Osteoblast (primary cell): ENCODE measurements around the gene PKP1. TPM values are rescaled to one million over a fixed set of nuclear protein-coding genes. Genes with fewer than 3 reads are reported as not detected.

ENCODE experiments used
- DNase-seq: peaks from one replicate; pipeline ENCODE4 v3.0.0; 2011; ENCODE audit warnings: low spot score, mixed read lengths; ENCODE audit not compliant: insufficient read length; ENCODE audit errors: missing footprints
- H2AFZ ChIP-seq: 2 replicates; pipeline ENCODE4 v1.6.0; 2011; ENCODE audit warnings: mild to moderate bottlenecking, low read length
- H3K27ac ChIP-seq: 2 replicates; pipeline ENCODE4 v1.5.1; 2011; ENCODE audit warnings: mild to moderate bottlenecking, low read depth, low read length, moderate library complexity
- H3K27me3 ChIP-seq: 2 replicates; pipeline ENCODE4 v1.6.0; 2012; ENCODE audit warnings: mild to moderate bottlenecking, control low read depth, inconsistent platforms, low read length, moderate library complexity; ENCODE audit not compliant: insufficient read depth
- H3K36me3 ChIP-seq: 2 replicates; pipeline ENCODE4 v1.5.1; 2011; ENCODE audit warnings: mild to moderate bottlenecking, low read length, control low read depth, moderate library complexity; ENCODE audit not compliant: insufficient read depth
- H3K4me1 ChIP-seq: 2 replicates; pipeline ENCODE4 v1.5.1; 2011; ENCODE audit warnings: mild to moderate bottlenecking, low read length, control low read depth, moderate library complexity; ENCODE audit not compliant: insufficient read depth
- H3K4me2 ChIP-seq: 2 replicates; pipeline ENCODE4 v1.6.0; 2011; ENCODE audit warnings: mild to moderate bottlenecking, low read length; ENCODE audit not compliant: insufficient read depth
- H3K4me3 ChIP-seq: fragments of 200-600 bp; sonication (generic); 3 replicates; pipeline ENCODE4 v1.5.1; 2012; ENCODE audit warnings: mild to moderate bottlenecking, low read length, inconsistent platforms; ENCODE audit not compliant: insufficient read depth
- H3K79me2 ChIP-seq: 2 replicates; pipeline ENCODE4 v1.6.0; 2012; ENCODE audit warnings: mild to moderate bottlenecking, low read length, control low read depth, inconsistent platforms; ENCODE audit not compliant: insufficient read depth
- H3K9me3 ChIP-seq: 2 replicates; pipeline ENCODE4 v1.5.1; 2011; ENCODE audit warnings: low read depth, low read length, control low read depth
- H4K20me1 ChIP-seq: 2 replicates; pipeline ENCODE4 v1.6.0; 2012; ENCODE audit warnings: mild to moderate bottlenecking, low read length, control low read depth; ENCODE audit not compliant: insufficient read depth
- CTCF ChIP-seq: IDR thresholded peaks from 2 replicates; pipeline ENCODE4 v1.5.1; 2011; ENCODE audit warnings: mild to moderate bottlenecking, low read depth, low read length, moderate library complexity; ENCODE audit errors: extremely low read depth
- total RNA-seq: library from RNA; depleted of rRNA; stranded (reverse); fragments of >200 nt; gene quantifications from 2 replicates; pipeline ENCODE4 v1.2.3, GENCODE V29; 2012

Gene PKP1
- total RNA-seq, 1 donor = under 0.01 TPM

DNA sequence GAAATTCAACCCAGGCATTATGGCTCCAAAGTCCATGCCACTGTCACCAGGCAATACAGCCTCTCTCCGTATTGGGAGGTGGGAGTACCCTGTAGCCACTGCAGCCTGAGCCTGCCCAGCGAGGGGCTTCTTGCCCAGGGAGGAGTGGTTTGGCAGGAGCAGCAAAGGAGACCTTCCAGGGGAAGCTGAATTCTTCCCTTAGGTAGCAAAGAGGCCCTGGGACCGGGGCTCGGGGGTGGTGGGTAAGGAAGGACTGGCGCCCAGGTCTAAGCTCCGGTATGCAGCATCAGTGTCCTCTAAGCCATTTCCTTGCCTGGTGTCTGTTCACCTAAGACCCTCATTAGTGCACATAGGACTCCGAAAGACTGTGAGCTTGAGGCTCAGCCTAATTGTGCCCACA lies 77.2 kb downstream of the PKP1 start:
- Histone ChIP-seq H2AFZ (no peak overlapping the region), H3K4me2 (no peak overlapping the region), H3K27ac (no peak overlapping the region), H3K79me2 (no peaks in the 10 kb centered on the region), H3K4me1 (no peaks in the 10 kb centered on the region), H3K36me3 (no peaks in the 10 kb centered on the region), H3K27me3 (peaks cover 21% of the 10 kb centered on the region), H3K4me3 (no peak overlapping the region), H3K9me3 (no peaks in the 10 kb centered on the region), H4K20me1 (no peaks in the 10 kb centered on the region)
- no peak for TF ChIP-seq CTCF
- peak; percentile 79 for DNase-seq

- peaks cover 17% of the 10 kb centered on the region for H3K27me3 ChIP-seq
- no peak overlapping the region for H3K4me3 ChIP-seq
- no peaks in the 10 kb centered on the region for H3K36me3 ChIP-seq
- no peaks in the 10 kb centered on the region for H3K4me1 ChIP-seq
- no peaks in the 10 kb centered on the region for H3K79me2 ChIP-seq
- H3K27ac ChIP-seq = no peak overlapping the region
- no peak for TF ChIP-seq CTCF
- no peak overlapping the region for H2AFZ ChIP-seq
- no peaks in the 10 kb centered on the region for H3K9me3 ChIP-seq
- no peak for DNase-seq
- H3K4me2 ChIP-seq = no peak overlapping the region
- H4K20me1 ChIP-seq = no peaks in the 10 kb centered on the region
Measured at GRCh38 chr1:201360901-201361651, 77.8 kb downstream of the PKP1 start.

DNA sequence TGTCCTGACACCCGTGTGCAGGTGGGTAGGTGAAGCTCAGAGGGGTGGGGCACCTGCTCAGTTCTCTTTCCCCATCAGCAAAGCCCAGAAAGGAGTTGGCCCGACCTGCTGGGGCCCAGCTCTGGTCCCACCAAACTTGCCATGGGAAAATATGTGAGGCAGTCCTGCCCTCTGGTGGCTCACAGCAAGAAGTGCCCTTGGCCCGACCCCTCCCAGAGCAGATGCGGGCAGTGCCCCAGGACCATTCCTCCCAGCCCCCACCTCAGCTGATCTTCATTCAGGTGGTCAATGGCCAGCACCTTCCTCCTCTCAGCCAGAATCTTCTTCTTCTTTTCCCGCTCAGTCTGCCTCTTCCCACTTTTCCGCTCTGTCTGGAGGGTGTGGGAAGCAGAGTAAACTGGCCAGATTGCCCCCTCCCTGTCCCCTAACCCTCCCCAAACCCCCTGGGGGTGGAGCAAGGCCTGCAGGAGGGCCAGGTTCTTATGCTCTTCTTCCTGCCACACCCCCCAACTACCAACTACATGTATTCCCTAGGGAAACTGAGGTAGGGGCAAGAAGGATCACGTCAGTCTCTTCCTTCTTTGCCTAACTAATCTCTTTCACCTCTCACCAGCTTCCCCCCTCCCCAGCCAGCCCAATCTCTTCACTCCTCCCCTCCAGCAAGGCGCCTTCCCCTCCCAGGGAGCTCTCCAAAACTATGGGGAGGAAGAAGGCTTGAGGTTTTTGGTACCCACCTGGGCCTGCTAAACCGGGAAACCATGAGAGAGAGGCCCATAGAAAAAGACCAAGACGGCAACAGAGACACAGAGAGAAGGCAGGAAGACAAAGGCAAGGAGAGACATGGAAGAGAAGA lies 78.6 kb downstream of the PKP1 start:
- TF ChIP-seq CTCF = peak; percentile 78
- no peak overlapping the region for H3K4me3 ChIP-seq
- H4K20me1 ChIP-seq = no peaks in the 10 kb centered on the region
- H3K36me3 ChIP-seq = no peaks in the 10 kb centered on the region
- H3K27ac ChIP-seq = no peak overlapping the region
- H3K79me2 ChIP-seq = no peaks in the 10 kb centered on the region
- peaks cover 25% of the 10 kb centered on the region for H3K27me3 ChIP-seq
- no peaks in the 10 kb centered on the region for H3K4me1 ChIP-seq
- H3K9me3 ChIP-seq = no peaks in the 10 kb centered on the region
- H2AFZ ChIP-seq = no peak overlapping the region
- peak; percentile 98 for DNase-seq
- H3K4me2 ChIP-seq = no peak overlapping the region

- no peaks in the 10 kb centered on the region for H3K36me3 ChIP-seq
- H3K4me3 ChIP-seq = no peak overlapping the region
- H3K27ac ChIP-seq = no peak overlapping the region
- H3K4me1 ChIP-seq = no peaks in the 10 kb centered on the region
- no peak overlapping the region for H3K4me2 ChIP-seq
- DNase-seq = peak; percentile 87
- no peaks in the 10 kb centered on the region for H4K20me1 ChIP-seq
- no peak overlapping the region for H2AFZ ChIP-seq
- no peak for TF ChIP-seq CTCF
- no peaks in the 10 kb centered on the region for H3K79me2 ChIP-seq
- peaks cover 35% of the 10 kb centered on the region for H3K27me3 ChIP-seq
- H3K9me3 ChIP-seq = no peaks in the 10 kb centered on the region
Measured at GRCh38 chr1:201362906-201363305, 79.6 kb downstream of the PKP1 start.
